ENCODE results near the gene P2RX3.
"Not testable (repeated sequence)": the region's sequence is repeated elsewhere in the genome, so short reads cannot be mapped to it uniquely, and the experiment has no call there.

P2RX3 gene

GRCh38 chr11:57338142-57338541 lies at the start of gene P2RX3:
P2RX3 (plus strand) TSS chr11:57338352; CDS start chr11:57338551, 199 bp downstream.
- DNase-seq (ENCODE audit: extremely low read depth, insufficient read length) = no peak
- TF ChIP-seq, protein P1, sequence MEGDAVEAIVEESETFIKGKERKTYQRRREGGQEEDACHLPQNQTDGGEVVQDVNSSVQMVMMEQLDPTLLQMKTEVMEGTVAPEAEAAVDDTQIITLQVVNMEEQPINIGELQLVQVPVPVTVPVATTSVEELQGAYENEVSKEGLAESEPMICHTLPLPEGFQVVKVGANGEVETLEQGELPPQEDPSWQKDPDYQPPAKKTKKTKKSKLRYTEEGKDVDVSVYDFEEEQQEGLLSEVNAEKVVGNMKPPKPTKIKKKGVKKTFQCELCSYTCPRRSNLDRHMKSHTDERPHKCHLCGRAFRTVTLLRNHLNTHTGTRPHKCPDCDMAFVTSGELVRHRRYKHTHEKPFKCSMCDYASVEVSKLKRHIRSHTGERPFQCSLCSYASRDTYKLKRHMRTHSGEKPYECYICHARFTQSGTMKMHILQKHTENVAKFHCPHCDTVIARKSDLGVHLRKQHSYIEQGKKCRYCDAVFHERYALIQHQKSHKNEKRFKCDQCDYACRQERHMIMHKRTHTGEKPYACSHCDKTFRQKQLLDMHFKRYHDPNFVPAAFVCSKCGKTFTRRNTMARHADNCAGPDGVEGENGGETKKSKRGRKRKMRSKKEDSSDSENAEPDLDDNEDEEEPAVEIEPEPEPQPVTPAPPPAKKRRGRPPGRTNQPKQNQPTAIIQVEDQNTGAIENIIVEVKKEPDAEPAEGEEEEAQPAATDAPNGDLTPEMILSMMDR (IDR thresholded peaks at IDR 0.05; ENCODE audit: insufficient read depth, low read length, poor library complexity, severe bottlenecking) = no peak
- Histone ChIP-seq H3K36me3 (ENCODE audit: control insufficient read depth, insufficient read depth, low read length) (no peaks in the 10 kb centered on the region; the same call in 1 of the 2 replicates), H3K4me3 (replicated peaks; ENCODE audit: low read depth, low read length) (no peak within 1 kb of the TSS), H3K27me3 (replicated peaks; ENCODE audit: control insufficient read depth, insufficient read depth, low read length) (no peaks in the 10 kb centered on the region)

GRCh38 chr11:57288771-57289579 lies 49.2 kb upstream of the P2RX3 start:
- no peak for DNase-seq (ENCODE audit: extremely low read depth, insufficient read length)
- Histone ChIP-seq H3K36me3 (ENCODE audit: control insufficient read depth, insufficient read depth, low read length) (no peaks in the 10 kb centered on the region), H3K4me3 (replicated peaks; ENCODE audit: low read depth, low read length) (no peak overlapping the region), H3K27me3 (replicated peaks; ENCODE audit: control insufficient read depth, insufficient read depth, low read length) (no peaks in the 10 kb centered on the region; the same call in 1 of the 2 replicates)
- TF ChIP-seq, protein P1 (IDR thresholded peaks at IDR 0.05; ENCODE audit: insufficient read depth, low read length, poor library complexity, severe bottlenecking) = no peak

DNA sequence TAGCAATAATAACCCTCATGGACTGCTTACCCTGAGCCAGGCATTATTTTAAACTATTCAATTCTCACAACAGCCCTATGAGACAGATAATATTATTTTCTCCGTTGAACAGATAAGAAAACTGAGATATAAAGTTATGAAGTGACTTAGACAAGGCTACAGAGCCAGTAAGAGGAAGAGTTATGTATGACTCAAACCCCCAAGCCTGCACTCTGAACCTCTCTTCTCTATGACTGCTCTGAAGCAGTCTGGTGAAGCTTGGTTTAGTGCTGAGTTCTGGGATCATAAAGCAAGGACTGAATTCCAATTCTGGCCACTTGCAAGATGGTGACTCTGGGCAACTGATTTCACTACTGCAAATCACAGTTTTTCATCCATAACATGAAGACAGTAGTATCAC lies 47.9 kb upstream of the P2RX3 start:
- no peak for DNase-seq (ENCODE audit: extremely low read depth, insufficient read length)
- Histone ChIP-seq H3K36me3 (ENCODE audit: control insufficient read depth, insufficient read depth, low read length) (no peaks in the 10 kb centered on the region), H3K27me3 (replicated peaks; ENCODE audit: control insufficient read depth, insufficient read depth, low read length) (no peaks in the 10 kb centered on the region; the same call in 1 of the 2 replicates), H3K4me3 (replicated peaks; ENCODE audit: low read depth, low read length) (no peak overlapping the region)
- TF ChIP-seq, protein P1 (IDR thresholded peaks at IDR 0.05; ENCODE audit: insufficient read depth, low read length, poor library complexity, severe bottlenecking) = no peak

- Histone ChIP-seq H3K27me3 (replicated peaks; ENCODE audit: control insufficient read depth, insufficient read depth, low read length) (no peaks in the 10 kb centered on the region), H3K36me3 (ENCODE audit: control insufficient read depth, insufficient read depth, low read length) (no peaks in the 10 kb centered on the region; the same call in 1 of the 2 replicates), H3K4me3 (replicated peaks; ENCODE audit: low read depth, low read length) (no peak overlapping the region)
- TF ChIP-seq, protein P1 (IDR thresholded peaks at IDR 0.05; ENCODE audit: insufficient read depth, low read length, poor library complexity, severe bottlenecking) = no peak
- DNase-seq (ENCODE audit: extremely low read depth, insufficient read length) = no peak
Observed at GRCh38 chr11:57294225-57295131, 43.7 kb upstream of the P2RX3 start.

DNA sequence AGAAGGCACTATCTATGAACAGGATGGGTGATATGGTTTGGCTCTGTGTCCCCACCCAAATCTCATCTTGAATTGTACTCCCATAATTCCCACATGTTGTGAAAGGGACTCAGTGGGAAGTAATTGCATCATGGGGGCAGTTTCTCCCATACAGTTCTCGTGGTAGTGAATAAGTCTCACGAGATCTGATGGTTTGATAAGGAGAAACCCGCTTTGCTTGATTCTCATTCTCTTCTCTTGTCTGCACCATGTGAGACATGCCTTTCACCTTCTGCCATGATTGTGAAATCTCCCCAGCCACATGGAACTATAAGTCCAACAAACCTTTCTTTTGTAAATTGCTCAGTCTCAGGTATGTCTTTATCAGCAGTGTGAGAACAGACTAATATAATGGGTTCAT lies 41.9 kb upstream of the P2RX3 start:
- DNase-seq (ENCODE audit: extremely low read depth, insufficient read length); H3K27me3 ChIP-seq (replicated peaks; ENCODE audit: control insufficient read depth, insufficient read depth, low read length); H3K36me3 ChIP-seq (ENCODE audit: control insufficient read depth, insufficient read depth, low read length): not testable (repeated sequence)

DNA sequence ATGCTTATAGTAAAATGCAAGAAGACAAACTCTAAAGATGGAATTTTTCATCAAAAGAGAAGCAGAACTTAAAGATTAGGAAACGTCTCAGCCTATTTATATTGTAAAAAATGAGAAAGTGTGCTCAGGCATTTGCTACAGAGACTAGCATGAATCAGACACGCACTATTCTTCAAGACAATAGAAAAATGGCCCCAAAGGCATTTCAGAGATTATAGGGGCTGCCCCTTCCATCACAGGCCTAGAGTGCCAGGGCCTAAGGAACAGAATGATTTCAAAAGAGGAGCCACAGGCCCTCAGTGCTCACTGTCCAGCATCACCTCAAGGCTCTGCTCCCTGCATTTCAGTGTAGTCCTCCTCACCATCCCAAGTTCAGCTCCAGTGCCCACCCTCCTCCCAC lies 40.9 kb upstream of the P2RX3 start:
- H3K36me3 ChIP-seq (ENCODE audit: control insufficient read depth, insufficient read depth, low read length) = peaks cover 4% of the 10 kb centered on the region
- DNase-seq (ENCODE audit: extremely low read depth, insufficient read length) = no peak
- H3K4me3 ChIP-seq (replicated peaks; ENCODE audit: low read depth, low read length) = no peak overlapping the region
- no peaks in the 10 kb centered on the region for H3K27me3 ChIP-seq (replicated peaks; ENCODE audit: control insufficient read depth, insufficient read depth, low read length)
- TF ChIP-seq, protein P1 (IDR thresholded peaks at IDR 0.05; ENCODE audit: insufficient read depth, low read length, poor library complexity, severe bottlenecking) = no peak

More for the DNA sequence above, 41.9 kb upstream of the P2RX3 start:
- not testable (repeated sequence) for H3K4me3 ChIP-seq (replicated peaks; ENCODE audit: low read depth, low read length)

All from GM06990 (cell line).